Endothelial cell of umbilical vein (primary cell): ENCODE measurements around the gene KCNC1. TPM values are rescaled to one million over a fixed set of nuclear protein-coding genes. Genes with fewer than 3 reads are reported as not detected.

ENCODE experiments used
- BruUV-seq: library from RNA; stranded (reverse); fragments of 400-500 nt; replicated peaks from 2 replicates; lab custom pipeline; 2021; lab: Mats Ljungman, UMichigan
- CTCF ChIA-PET: fragments of 300-600, 350-600 bp; sonication (Branson Sonifier 250); formaldehyde crosslinking; loops from one replicate; lab custom pipeline; 2021; ENCODE audit warnings: antibody characterized with exemption, inconsistent platforms; lab: Charles Lee
- POLR2A ChIA-PET: fragments of 300-600, 350-600 bp; sonication (Branson Sonifier 250); formaldehyde crosslinking; loops from one replicate; lab custom pipeline; 2021; ENCODE audit warnings: antibody characterized with exemption, inconsistent platforms; lab: Charles Lee
- DNase-seq: peaks from one replicate; pipeline ENCODE4 v3.0.0-alpha.2; 2011; ENCODE audit warnings: low read depth, low spot score
- FAIRE-seq: peaks from 2 replicates; lab custom pipeline; 2011; peaks lifted over from hg19 to GRCh38; lab: Jason Lieb, UNC
- H2AFZ ChIP-seq: 2 replicates; pipeline ENCODE4 v1.6.0; 2012; ENCODE audit warnings: low read depth, low read length, control low read depth, inconsistent platforms
- H3K27ac ChIP-seq: 2 replicates; pipeline ENCODE4 v1.5.1; 2011; ENCODE audit warnings: low read depth, mild to moderate bottlenecking, control low read depth, low read length, moderate library complexity; ENCODE audit not compliant: insufficient read depth
- H3K27me3 ChIP-seq, 2 experiments: 2 replicates each; pipeline versions ENCODE4 v1.6.0 to v1.6.1; 2011; ENCODE audit warnings: low read length in 2 of 2, mixed read lengths in 1 of 2; ENCODE audit not compliant: control insufficient read depth in 2 of 2, insufficient read depth in 2 of 2
- H3K36me3 ChIP-seq, 2 experiments: 2 replicates in 1 of 2; 3 replicates in 1 of 2; pipeline ENCODE4 v1.5.1; 2011; ENCODE audit warnings: low read length in 2 of 2, mild to moderate bottlenecking in 1 of 2, moderate library complexity in 1 of 2; ENCODE audit not compliant: control insufficient read depth in 2 of 2, insufficient read depth in 2 of 2; ENCODE audit errors: extremely low read depth in 1 of 2
- H3K4me1 ChIP-seq: 3 replicates; pipeline ENCODE4 v1.5.1; 2011; ENCODE audit warnings: mild to moderate bottlenecking, low read length; ENCODE audit not compliant: control insufficient read depth, insufficient read depth; ENCODE audit errors: extremely low read depth
- H3K4me2 ChIP-seq: 2 replicates; pipeline ENCODE4 v1.6.1; 2011; ENCODE audit warnings: low read length, control low read depth, mixed read lengths; ENCODE audit not compliant: insufficient read depth
- H3K4me3 ChIP-seq, 3 experiments: fragments of 200-600 bp in 1 of 3; sonication (generic), shearing (Covaris generic) in 1 of 3; replicated peaks in 1 of 3; 2 replicates each; pipeline ENCODE4 v1.5.1; 2011 to 2016; ENCODE audit warnings: control low read depth in 3 of 3, low read length in 3 of 3, mild to moderate bottlenecking in 2 of 3, inconsistent platforms in 1 of 3, low read depth in 1 of 3, moderate library complexity in 1 of 3; ENCODE audit not compliant: insufficient read depth in 1 of 3
- H3K79me2 ChIP-seq: 2 replicates; pipeline ENCODE4 v1.6.0; 2012; ENCODE audit warnings: low read length, inconsistent platforms; ENCODE audit not compliant: control insufficient read depth, insufficient read depth
- H3K9ac ChIP-seq: replicated peaks from 2 replicates; pipeline ENCODE3; 2011; ENCODE audit warnings: low read length, control low read depth; ENCODE audit not compliant: insufficient read depth; ENCODE audit errors: extremely low read depth
- H3K9me1 ChIP-seq: replicated peaks from 3 replicates; pipeline ENCODE4 v1.6.0; 2011; ENCODE audit warnings: mild to moderate bottlenecking, low read length; ENCODE audit not compliant: control insufficient read depth, insufficient read depth; ENCODE audit errors: extremely low read depth
- H3K9me3 ChIP-seq: replicated peaks from 2 replicates; pipeline ENCODE4 v1.5.1; 2012; ENCODE audit warnings: low read length, inconsistent platforms; ENCODE audit not compliant: control insufficient read depth, insufficient read depth
- H4K20me1 ChIP-seq: replicated peaks from 2 replicates; pipeline ENCODE3; 2011; ENCODE audit warnings: mild to moderate bottlenecking, low read length; ENCODE audit not compliant: control insufficient read depth, insufficient read depth; ENCODE audit errors: extremely low read depth
- CTCF ChIP-seq, 2 donors: IDR thresholded peaks; 1 replicate in 1 of 2; 2 replicates in 1 of 2; pipeline ENCODE4 v1.5.1; 2011; ENCODE audit warnings: low read length in 2 of 2, mild to moderate bottlenecking in 2 of 2, moderate library complexity in 2 of 2, control low read depth in 1 of 2, inconsistent platforms in 1 of 2, low read depth in 1 of 2; ENCODE audit not compliant: insufficient read depth in 1 of 2; ENCODE audit errors: extremely low read depth in 1 of 2
- EZH2 ChIP-seq: IDR thresholded peaks from 2 replicates; pipeline ENCODE4 v1.6.1; 2012; ENCODE audit warnings: borderline replicate concordance, low read depth, mild to moderate bottlenecking, moderate library complexity, low read length, inconsistent platforms; ENCODE audit not compliant: severe bottlenecking
- FOS ChIP-seq: IDR thresholded peaks from 2 replicates; pipeline ENCODE4 v1.6.1; 2011; ENCODE audit warnings: mild to moderate bottlenecking, low read length, moderate library complexity, borderline replicate concordance; ENCODE audit not compliant: insufficient read depth
- GATA2 ChIP-seq: IDR thresholded peaks from 2 replicates; pipeline ENCODE4 v1.7.0; 2011; ENCODE audit warnings: low read depth, mild to moderate bottlenecking, moderate library complexity, mixed read lengths, low read length; ENCODE audit not compliant: insufficient read length, insufficient read depth
- JUN ChIP-seq: IDR thresholded peaks from 2 replicates; pipeline ENCODE4 v1.6.1; 2011; ENCODE audit warnings: borderline replicate concordance, low read depth; ENCODE audit not compliant: insufficient read length, insufficient read depth
- MAX ChIP-seq: IDR thresholded peaks from 2 replicates; pipeline ENCODE4 v1.6.1; 2011; ENCODE audit not compliant: insufficient read depth, insufficient read length
- MYC ChIP-seq: IDR thresholded peaks from one replicate; pipeline ENCODE4 v1.6.1; 2011; ENCODE audit warnings: mild to moderate bottlenecking, low read depth, low read length
- POLR2A ChIP-seq: IDR thresholded peaks from 2 replicates; pipeline ENCODE4 v1.6.1; 2012; ENCODE audit warnings: low read depth, mild to moderate bottlenecking, control low read depth, low read length
- POLR2AphosphoS5 ChIP-seq: IDR thresholded peaks from 2 replicates; pipeline ENCODE4 v1.6.1; 2012; ENCODE audit warnings: low read depth, mild to moderate bottlenecking, control low read depth, low read length, moderate library complexity; ENCODE audit not compliant: insufficient read depth
- dilution Hi-C: fragments of 300-500 bp; cut with MboI; formaldehyde crosslinking; loops from one replicate; pipeline ENCODE4 v1.15.0; 2019; ENCODE audit warnings: low sequenced_read_pairs; ENCODE audit not compliant: extremely low pct_ligation_motif_present
- intact Hi-C: fragments of 100-400 bp; cut with micrococcal nuclease; formaldehyde crosslinking; loops from one replicate; pipeline ENCODE4 v1.10.0; 2022
- polyA plus RNA-seq, 4 experiments: library from polyadenylated mRNA; depleted of rRNA in 3 of 4; stranded (reverse) in 3 of 4; unstranded in 1 of 4; fragments of >200 nt; gene quantifications; 2 replicates each; pipeline versions ENCODE4 v1.2.1 to v1.2.3, GENCODE V29; 2011 to 2012; ENCODE audit warnings: missing spikeins in 1 of 4
- total RNA-seq: library from RNA; stranded (reverse); gene quantifications from 2 replicates; pipeline ENCODE4 v1.2.3, GENCODE V29; 2021

Gene KCNC1
- total and polyA plus RNA-seq, 2 donors (not counting 3 experiments of a cell fraction or from before 2014, with no cell fraction given) = not detected

- Histone ChIP-seq H3K9ac (no peak overlapping the region), H3K9me3 (no peaks in the 10 kb centered on the region), H3K4me1 (no peaks in the 10 kb centered on the region), H3K27me3 (no peaks in the 10 kb centered on the region), H3K4me3 (no peak overlapping the region), H4K20me1 (no peaks in the 10 kb centered on the region), H3K9me1 (no peaks in the 10 kb centered on the region), H2AFZ (no peak overlapping the region), H3K79me2 (no peaks in the 10 kb centered on the region), H3K4me2 (no peak overlapping the region), H3K27ac (no peak overlapping the region), H3K36me3 (no peaks in the 10 kb centered on the region)
- CTCF ChIA-PET = no interaction called here
- dilution Hi-C loops (no loop called here), intact Hi-C loops (no loop called here)
- POLR2A ChIA-PET = no interaction called here
- FAIRE-seq = no peak
- TF ChIP-seq POLR2A (no peak), CTCF (IDR thresholded peaks at IDR 0.05; ENCODE audit: extremely low read depth in 1 of 2, insufficient read depth in 1 of 2, low read depth in 1 of 2, low read length in 2 of 2) (no peak), MAX (no peak), EZH2 (no peak), MYC (no peak), GATA2 (no peak), JUN (no peak), POLR2AphosphoS5 (no peak), FOS (no peak)
- no peak for DNase-seq
- BruUV-seq = no TSS peak
These were observed 61.6 kb downstream of the KCNC1 start for GRCh38 chr11:17796154-17796553.
